K562 (cell line): ENCODE data around the gene VCAN. TPM values are rescaled to one million over a fixed set of nuclear protein-coding genes. Genes with fewer than 3 reads are reported as not detected.
A peak's percentile ranks its signal among the peaks of the same experiment; 100 is the strongest.

Experiments
- ATAC-seq: fragments of 200-7000 bp; cut with Tn5 transposase; 3 replicates; pipeline ENCODE4 v1.9.1; 2020; ENCODE audit warnings: moderate library complexity
- Bru-seq: library from RNA; stranded (reverse); fragments of 400-500 nt; gene quantifications from one replicate; lab custom pipeline; 2021; lab: Mats Ljungman, UMichigan
- BruChase-seq, 2 experiments: library from RNA; stranded (reverse); fragments of 400-500 nt; gene quantifications; one replicate each; lab custom pipeline; 2021; lab: Mats Ljungman, UMichigan
- BruUV-seq: library from RNA; stranded (reverse); fragments of 400-500 nt; replicated peaks from 2 replicates; lab custom pipeline; 2021; lab: Mats Ljungman, UMichigan
- CTCF ChIA-PET: fragments of 300-600 bp; formaldehyde crosslinking; extraction: SDS; loops from one replicate; lab custom pipeline; 2021; ENCODE audit warnings: low intra/inter-chr PET ratio; lab: Yijun Ruan, JAX
- POLR2A ChIA-PET: fragments of 300-600, 350-650 bp; sonication (Branson Sonifier 250); formaldehyde crosslinking; extraction: SDS; loops from one replicate; lab custom pipeline; 2021; ENCODE audit warnings: antibody characterized with exemption, inconsistent platforms; lab: Yijun Ruan, JAX
- DNase-seq, 4 experiments: peaks; one replicate each; pipeline versions ENCODE4 v3.0.0 to v3.0.0-alpha.2; 2011 to 2018; ENCODE audit warnings: low spot score in 3 of 4, mixed read lengths in 3 of 4; ENCODE audit errors: extremely low read depth in 1 of 4
- FAIRE-seq: peaks from 2 replicates; lab custom pipeline; 2011; peaks lifted over from hg19 to GRCh38; lab: Jason Lieb, UNC
- H2AFZ ChIP-seq: 2 replicates; pipeline ENCODE4 v1.6.0; 2011; ENCODE audit warnings: low read depth, low read length, control low read depth, inconsistent platforms
- H3K27ac ChIP-seq: fragments of 200-600 bp; 3 replicates; pipeline ENCODE4 v1.8.0; 2011; ENCODE audit warnings: low read depth, mild to moderate bottlenecking, control low read depth, inconsistent platforms, low read length, moderate library complexity, mixed read lengths; ENCODE audit errors: extremely low read depth
- H3K27me3 ChIP-seq, 2 experiments: fragments of 300-600 bp in 1 of 2; 2 replicates in 1 of 2; 3 replicates in 1 of 2; pipeline versions ENCODE4 v1.6.0 to v1.8.0; 2011; ENCODE audit warnings: inconsistent platforms in 2 of 2, low read length in 2 of 2, mild to moderate bottlenecking in 1 of 2, mixed read lengths in 1 of 2, moderate library complexity in 1 of 2; ENCODE audit not compliant: control insufficient read depth in 2 of 2, insufficient read depth in 2 of 2
- H3K36me3 ChIP-seq: fragments of 300-600 bp; 3 replicates; pipeline ENCODE4 v1.8.0; 2011; ENCODE audit warnings: mild to moderate bottlenecking, low read length, inconsistent platforms; ENCODE audit not compliant: control insufficient read depth, insufficient read depth
- H3K4me1 ChIP-seq, 2 experiments: fragments of 200-600 bp in 1 of 2; replicated peaks in 1 of 2; 2 replicates in 1 of 2; 3 replicates in 1 of 2; pipeline versions ENCODE4 v1.5.1 to v1.8.0; 2011; ENCODE audit warnings: inconsistent platforms in 2 of 2, low read length in 2 of 2, mild to moderate bottlenecking in 1 of 2, mixed read lengths in 1 of 2, moderate library complexity in 1 of 2; ENCODE audit not compliant: control insufficient read depth in 2 of 2, insufficient read depth in 2 of 2
- H3K4me2 ChIP-seq: 2 replicates; pipeline ENCODE4 v1.6.1; 2011; ENCODE audit warnings: low read length, control low read depth, inconsistent platforms, mixed read lengths; ENCODE audit not compliant: insufficient read depth
- H3K4me3 ChIP-seq: fragments of 200-600 bp; sonication (generic), shearing (Covaris generic); 2 replicates; pipeline ENCODE4 v1.5.1; 2016; ENCODE audit warnings: control low read depth, inconsistent platforms
- H3K79me2 ChIP-seq: fragments of 200-600 bp; 3 replicates; pipeline ENCODE4 v1.8.0; 2011; ENCODE audit warnings: low read length, inconsistent platforms; ENCODE audit not compliant: control insufficient read depth, insufficient read depth
- H3K9ac ChIP-seq, 2 experiments: 2 replicates each; pipeline versions ENCODE4 v1.6.0 to v1.6.1; 2011; ENCODE audit warnings: low read depth in 2 of 2, low read length in 2 of 2, control low read depth in 1 of 2, inconsistent platforms in 1 of 2, mild to moderate bottlenecking in 1 of 2, mixed read lengths in 1 of 2; ENCODE audit not compliant: insufficient read depth in 1 of 2
- H3K9me1 ChIP-seq: one replicate; pipeline ENCODE4 v1.6.0; 2011; ENCODE audit warnings: inconsistent platforms, mild to moderate bottlenecking, low read length, moderate library complexity; ENCODE audit not compliant: control insufficient read depth, insufficient read depth
- H3K9me3 ChIP-seq: replicated peaks from 2 replicates; pipeline ENCODE4 v1.5.1; 2011; ENCODE audit warnings: low read depth, low read length, inconsistent platforms; ENCODE audit not compliant: control insufficient read depth, insufficient read depth
- H4K20me1 ChIP-seq: replicated peaks from 2 replicates; pipeline ENCODE4 v1.6.1; 2011; ENCODE audit warnings: low read length, inconsistent platforms, mixed read lengths; ENCODE audit not compliant: control insufficient read depth, insufficient read depth
- ASH1L ChIP-seq: fragments of 450-650 bp; IDR thresholded peaks from 2 replicates; pipeline ENCODE4 v1.6.1; 2018; ENCODE audit warnings: borderline replicate concordance, mild to moderate bottlenecking, low read depth; ENCODE audit not compliant: partially characterized antibody
- DIDO1 ChIP-seq: fragments of 450-650 bp; IDR thresholded peaks from 2 replicates; pipeline ENCODE4 v1.6.1; 2016; ENCODE audit warnings: low read depth, missing biosample characterization, missing genetic modification characterization
- ELF1 ChIP-seq: fragments of 200-800 bp; sonication (Bioruptor generic); IDR thresholded peaks from 2 replicates; pipeline ENCODE4 v1.6.1; 2016; ENCODE audit warnings: missing genetic modification characterization, missing compliant biosample characterization
- KDM4B ChIP-seq, 2 experiments: fragments of 450-650 bp in 1 of 2; sonication (generic) in 1 of 2; IDR thresholded peaks; 2 replicates each; pipeline ENCODE4 v1.6.1; 2016 to 2017; ENCODE audit warnings: borderline replicate concordance in 2 of 2, antibody characterized with exemption in 1 of 2, low read depth in 1 of 2, mild to moderate bottlenecking in 1 of 2
- ZNF239 ChIP-seq: fragments of 250-450 bp; sonication (Bioruptor Pico); IDR thresholded peaks from 2 replicates; pipeline ENCODE4 v1.4.0; 2020; ENCODE audit warnings: mild to moderate bottlenecking
- ZNF263 ChIP-seq: sonication (generic); formaldehyde crosslinking; IDR thresholded peaks from 2 replicates; pipeline ENCODE4 v1.8.0; 2022; ENCODE audit warnings: mild to moderate bottlenecking, missing genetic modification reagents, borderline replicate concordance
- WGBS: fragments of 100-300 bp; shearing (Covaris generic); methylation state at CpG from one replicate; pipeline ENCODE4 v1.1.6; 2016; ENCODE audit warnings: low coverage, mixed read lengths; ENCODE audit not compliant: insufficient coverage; ENCODE audit errors: missing lambda C conversion rate; 5-methylcytosine and 5-hydroxymethylcytosine counted together
- in situ Hi-C: fragments of 300-500 bp; cut with MboI; formaldehyde crosslinking; loops from 4 replicates; pipeline ENCODE4 v1.15.0; 2018; ENCODE audit warnings: inconsistent platforms, mixed read lengths
- intact Hi-C: fragments of 100-400 bp; cut with micrococcal nuclease; formaldehyde crosslinking; loops from 2 replicates; pipeline ENCODE4 v1.14.2; 2022
- long read RNA-seq, 3 experiments: library from polyadenylated mRNA in 2 of 3; library from RNA in 1 of 3; unstranded in 2 of 3; stranded (forward) in 1 of 3; transcript quantifications; one replicate each; pipeline ENCODE4 v2.0.0, GENCODE V29; 2019 to 2022
- polyA minus RNA-seq, 3 experiments: library from RNA; depleted of rRNA, polyadenylated mRNA; stranded (reverse); fragments of >200 nt; gene quantifications; 2 replicates each; pipeline ENCODE4 v1.2.3, GENCODE V29; 2011
- polyA plus RNA-seq, 8 experiments: library from polyadenylated mRNA; depleted of rRNA in 4 of 8; stranded (reverse) in 5 of 8; unstranded in 3 of 8; fragments of >200 nt; fragmentation: Nextera tagmentation in 2 of 8; fragmentation: Illumina TruSeq in 1 of 8; extraction: Ambion mirVana in 2 of 8; extraction: Trizol in 1 of 8; gene quantifications; 2 replicates each; pipeline versions ENCODE4 v1.2.1 to v1.2.3, GENCODE V29; 2011 to 2014; ENCODE audit warnings: inconsistent platforms in 1 of 8, missing spikeins in 1 of 8
- total RNA-seq, 7 experiments: library from RNA; depleted of rRNA in 6 of 7; stranded (reverse); fragments of >200 nt in 6 of 7; fragmentation: Illumina TruSeq in 2 of 7; extraction: Trizol in 2 of 7; gene quantifications; 2 replicates each; pipeline versions ENCODE4 v1.2.1 to v1.2.3, GENCODE V29; 2011 to 2021; ENCODE audit warnings: low replicate concordance in 1 of 7
- TF ChIP-seq, protein P1 (sequence below), 2 experiments: IDR thresholded peaks in 1 of 2; conservative IDR thresholded peaks in 1 of 2; 2 replicates each; pipeline ENCODE4 v1.6.1; 2016; ENCODE audit warnings: low read depth in 2 of 2, mild to moderate bottlenecking in 1 of 2, missing compliant biosample characterization in 1 of 2, missing genetic modification characterization in 1 of 2, moderate library complexity in 1 of 2

Gene VCAN
- total RNA-seq (2011; cell fraction: chromatin; rRNA removed; ENCODE audit: low replicate concordance): 0.05 and 0.16 TPM in 2 replicates
- total RNA-seq (2011; cell fraction: nucleolus; rRNA removed): not detected in 2 replicates
- total RNA-seq (2011; cell fraction: nucleoplasm; rRNA removed): 0.07 TPM in 1 of 2 replicates, not detected in the other
- total RNA-seq (2014; rRNA removed) (0.05 and 0.37 TPM in 2 replicates), total RNA-seq (2014; rRNA removed; fragmentation: Illumina TruSeq; extraction: Trizol) (0.06 and 0.07 TPM in 2 replicates), total RNA-seq (2015; rRNA removed; fragmentation: Illumina TruSeq; extraction: Trizol) (0.22 and 0.26 TPM in 2 replicates), total RNA-seq (2021) (0.29 and 0.33 TPM in 2 replicates), polyA plus RNA-seq (2011; rRNA removed) (0.03 and 0.12 TPM in 2 replicates), polyA plus RNA-seq (2014; fragmentation: Illumina TruSeq; extraction: Trizol) (0.12 and 0.29 TPM in 2 replicates), polyA plus RNA-seq (2014; fragmentation: Nextera tagmentation; extraction: Ambion mirVana) (under 1 TPM; 0.01 to 0.04 TPM), polyA plus RNA-seq (2014; rRNA removed) (0.01 and 0.40 TPM in 2 replicates), polyA minus RNA-seq (2011; rRNA and poly(A)+ RNA removed) (0.46 and 0.60 TPM in 2 replicates), Bru-seq, nascent RNA (percentile 17 among the genes with signal in this experiment), BruChase-seq, experiment 1, labeled RNA remaining after a 2-hour chase (percentile 15 among the genes with signal in this experiment), BruChase-seq, experiment 2, labeled RNA remaining after a 6-hour chase (percentile 15 among the genes with signal in this experiment)
- 0.15 and 0.19 TPM in 2 replicates for polyA plus RNA-seq (2011; cell fraction: cytosol; rRNA removed)
- 0.04 and 0.17 TPM in 2 replicates for polyA plus RNA-seq (2011; cell fraction: nucleus; rRNA removed)
- polyA plus RNA-seq (2012): 0.29 and 0.30 TPM in 2 replicates
- not detected in 2 replicates for polyA minus RNA-seq (2011; cell fraction: cytosol; rRNA and poly(A)+ RNA removed)
- polyA minus RNA-seq (2011; cell fraction: nucleus; rRNA and poly(A)+ RNA removed): 0.13 and 0.56 TPM in 2 replicates
- long read RNA-seq, experiment 1: 0 reads
- long read RNA-seq, experiment 2: 0 reads
- long read RNA-seq, experiment 3: 0 reads

DNA sequence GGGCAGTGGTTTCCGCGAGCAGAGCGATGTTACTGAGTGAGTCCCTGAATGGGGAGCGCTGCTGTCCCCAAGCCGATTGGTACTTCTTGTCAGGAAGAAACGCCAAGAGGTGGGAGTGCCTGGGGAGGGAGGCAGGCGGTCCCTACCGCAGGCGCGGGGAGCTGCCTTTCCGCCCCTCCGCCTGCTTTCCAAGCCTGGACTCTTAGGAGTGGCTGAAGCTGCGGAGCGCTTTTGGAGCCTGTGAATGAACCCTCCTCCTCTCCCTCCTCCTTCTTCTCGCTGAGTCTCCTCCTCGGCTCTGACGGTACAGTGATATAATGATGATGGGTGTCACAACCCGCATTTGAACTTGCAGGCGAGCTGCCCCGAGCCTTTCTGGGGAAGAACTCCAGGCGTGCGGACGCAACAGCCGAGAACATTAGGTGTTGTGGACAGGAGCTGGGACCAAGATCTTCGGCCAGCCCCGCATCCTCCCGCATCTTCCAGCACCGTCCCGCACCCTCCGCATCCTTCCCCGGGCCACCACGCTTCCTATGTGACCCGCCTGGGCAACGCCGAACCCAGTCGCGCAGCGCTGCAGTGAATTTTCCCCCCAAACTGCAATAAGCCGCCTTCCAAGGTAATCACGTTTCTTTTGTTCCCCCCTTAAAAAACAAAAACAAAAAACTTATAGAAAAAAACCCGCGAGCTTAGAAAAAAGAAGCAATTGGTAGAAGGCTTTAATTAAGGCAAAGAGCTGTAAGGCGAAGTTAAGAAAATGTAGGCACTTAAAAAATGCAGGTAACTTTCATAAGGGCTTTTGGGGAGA lies at the start of gene VCAN:
VCAN (plus strand) TSS at position 340 of the 808 bp plus-strand sequence. CDS start 11,775 bp downstream, outside the sequence.
- WGBS: 3% methylated on average over 32 of the region's 43 CpGs
- H3K4me3 ChIP-seq: no peak within 1 kb of the TSS
- H3K4me1 ChIP-seq: peaks cover 5 to 36% of the 10 kb centered on the region in 2 experiments; a peak in 3 of 5 replicates
- no peaks in the 10 kb centered on the region for H3K9me3 ChIP-seq
- H3K27me3 ChIP-seq: peaks cover 11 to 28% of the 10 kb centered on the region in 2 experiments; a peak in 4 of 5 replicates
- BruUV-seq: no TSS peak
- H3K36me3 ChIP-seq: no peaks in the 10 kb centered on the region
- peak in 1 of 4 experiments; percentile 12 for DNase-seq
- intact Hi-C loops (loop anchor here (2.0 to 5.0 kb wide), 3 partner anchors 39 to 1159 kb away; no protein-coding TSS in a partner anchor), in situ Hi-C loops (loop anchor here (10.0 kb wide), 1 partner anchor 1117 kb away; no protein-coding TSS in a partner anchor)
- FAIRE-seq: no peak
- H2AFZ ChIP-seq: peak within 1 kb of the TSS; percentile 98; the same call in 1 of the 2 replicates
- H3K9me1 ChIP-seq: no peaks in the 10 kb centered on the region
- no peaks in the 10 kb centered on the region for H3K79me2 ChIP-seq
- ATAC-seq: no peak
- H3K4me2 ChIP-seq: peak within 1 kb of the TSS; percentile 84; the same call in 1 of the 2 replicates
- TF ChIP-seq ZNF263 (CRISPR knock-in tag) (peak; percentile 73; the same call in 1 of the 2 replicates), DIDO1 (tag) (no peak), ASH1L (no peak), ZNF239 (CRISPR knock-in tag) (no peak), ELF1 (tag) (no peak), KDM4B (IDR thresholded peaks at IDR 0.05; ENCODE audit: borderline replicate concordance in 2 of 2, low read depth in 1 of 2) (no peak)
- TF ChIP-seq, protein P1, sequence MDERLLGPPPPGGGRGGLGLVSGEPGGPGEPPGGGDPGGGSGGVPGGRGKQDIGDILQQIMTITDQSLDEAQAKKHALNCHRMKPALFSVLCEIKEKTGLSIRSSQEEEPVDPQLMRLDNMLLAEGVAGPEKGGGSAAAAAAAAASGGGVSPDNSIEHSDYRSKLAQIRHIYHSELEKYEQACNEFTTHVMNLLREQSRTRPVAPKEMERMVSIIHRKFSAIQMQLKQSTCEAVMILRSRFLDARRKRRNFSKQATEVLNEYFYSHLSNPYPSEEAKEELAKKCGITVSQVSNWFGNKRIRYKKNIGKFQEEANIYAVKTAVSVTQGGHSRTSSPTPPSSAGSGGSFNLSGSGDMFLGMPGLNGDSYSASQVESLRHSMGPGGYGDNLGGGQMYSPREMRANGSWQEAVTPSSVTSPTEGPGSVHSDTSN (CRISPR knock-in tag; IDR thresholded peaks at IDR 0.05; ENCODE audit: low read depth): no peak
- TF ChIP-seq, protein P1 (tag; conservative IDR thresholded peaks at IDR 0.05; ENCODE audit: low read depth): no peak
- ChIA-PET CTCF (interaction anchor here (0.7 kb wide), 1 partner anchor 806 kb away, joined by 3 read pairs; no protein-coding TSS in a partner anchor), POLR2A (interaction anchor here (0.6 kb wide), 1 partner anchor 395 kb away, joined by 3 read pairs; no protein-coding TSS in a partner anchor)
- no peak within 1 kb of the TSS for H3K27ac ChIP-seq
- peak within 1 kb of the TSS in 1 of 2 experiments; percentile 71; a peak in 1 of 4 replicates for H3K9ac ChIP-seq
- no peaks in the 10 kb centered on the region for H4K20me1 ChIP-seq
